ENCODE data around the gene PHF20. TPM values are rescaled to one million over a fixed set of nuclear protein-coding genes. Genes with fewer than 3 reads are reported as not detected.
"Not testable (repeated sequence)": the region's sequence is repeated elsewhere in the genome, so short reads cannot be mapped to it uniquely, and the experiment has no call there.

Gene PHF20
- total RNA-seq, 1 donor from 2014 or later = 86.0 TPM

GRCh38 chr20:35941620-35942019, 169.8 kb downstream of the PHF20 start:
- ChIA-PET CTCF (no interaction called here), POLR2A (interaction anchor here (0.6 kb wide), 1 partner anchor 186 kb away, joined by 3 read pairs; no protein-coding TSS in a partner anchor)
- intact Hi-C loops (cut with micrococcal nuclease) = no loop called here
- no peaks in the 10 kb centered on the region for H3K4me1 Mint-ChIP-seq
- H3K27me3 Mint-ChIP-seq = no peaks in the 10 kb centered on the region
- H3K36me3 Mint-ChIP-seq (ENCODE audit: low read depth) = peaks cover 74% of the 10 kb centered on the region
- DNase-seq = no peak
- ATAC-seq (ENCODE audit: low read depth) = no peak
- H3K9me3 Mint-ChIP-seq = no peaks in the 10 kb centered on the region
- no peak overlapping the region for H3K27ac Mint-ChIP-seq
- H3K4me3 Mint-ChIP-seq = no peak overlapping the region
- no peak for TF ChIP-seq CTCF (IDR thresholded peaks at IDR 0.05)

- Mint-ChIP-seq H3K27me3 (no peaks in the 10 kb centered on the region), H3K9me3 (no peaks in the 10 kb centered on the region), H3K4me1 (no peaks in the 10 kb centered on the region), H3K4me3 (no peak overlapping the region), H3K36me3 (ENCODE audit: low read depth) (peaks cover 72% of the 10 kb centered on the region), H3K27ac (no peak overlapping the region)
- intact Hi-C loops (cut with micrococcal nuclease) = no loop called here
- ATAC-seq (ENCODE audit: low read depth) (no peak), DNase-seq (no peak)
- CTCF ChIA-PET = no interaction called here
- POLR2A ChIA-PET = interaction anchor here (0.6 to 1.6 kb wide), 2 partner anchors 9 to 12 kb away, joined by 3 to 6 read pairs; partner anchors contain the start of gene SCAND1
- no peak for TF ChIP-seq CTCF (IDR thresholded peaks at IDR 0.05)
Measured at GRCh38 chr20:35942243-35942642, 170.4 kb downstream of the PHF20 start.

DNA sequence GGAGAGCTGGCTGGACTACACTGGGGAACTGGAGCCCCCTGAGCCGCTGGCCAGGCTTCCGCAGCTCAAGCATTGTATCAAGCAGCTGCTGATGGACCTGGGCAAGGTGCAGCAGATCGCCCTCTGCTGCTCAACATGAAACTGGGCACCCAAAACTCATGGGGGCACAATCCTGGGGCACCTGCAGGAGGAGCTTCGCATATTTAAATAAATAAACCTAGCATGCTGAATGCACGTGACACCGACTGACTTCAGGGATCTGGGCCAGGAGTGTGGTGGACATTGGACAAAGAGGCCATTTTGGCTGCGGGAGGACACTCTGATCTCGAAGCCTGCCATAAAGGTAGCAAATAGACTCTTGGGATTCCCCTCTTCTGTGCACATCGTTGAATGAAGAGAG, 175.7 kb downstream of the PHF20 start:
- no peak overlapping the region for H3K27ac Mint-ChIP-seq
- ATAC-seq (ENCODE audit: low read depth) = peak; percentile 49

DNA sequence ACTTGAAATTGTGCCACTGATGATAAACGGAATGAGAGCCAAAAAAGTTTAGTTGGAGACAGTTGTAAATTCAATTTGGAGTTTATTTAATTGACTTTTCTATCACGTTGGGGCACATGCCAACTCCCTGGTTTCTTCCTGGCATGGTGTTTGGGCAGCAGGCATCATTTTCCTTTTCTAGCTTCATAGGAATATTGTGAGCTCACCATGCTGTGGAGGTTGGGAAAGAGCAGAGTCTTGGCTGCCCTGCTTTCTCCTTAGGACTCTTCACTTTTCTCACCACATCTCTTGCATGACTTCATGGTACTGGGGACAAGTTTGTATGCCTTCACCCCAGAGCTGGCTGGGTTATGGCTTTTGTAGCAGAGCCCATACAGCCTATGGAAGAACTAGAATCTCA, 176.1 kb downstream of the PHF20 start:
- Mint-ChIP-seq H3K27ac (no peak overlapping the region), H3K4me1 (peaks cover 9% of the 10 kb centered on the region), H3K4me3 (no peak overlapping the region), H3K27me3 (no peaks in the 10 kb centered on the region), H3K9me3 (no peaks in the 10 kb centered on the region), H3K36me3 (ENCODE audit: low read depth) (peaks cover 44% of the 10 kb centered on the region)
- intact Hi-C loops (cut with micrococcal nuclease) = no loop called here
- TF ChIP-seq CTCF (IDR thresholded peaks at IDR 0.05) = no peak
- ChIA-PET POLR2A (no interaction called here), CTCF (interaction anchor here (0.9 kb wide), 1 partner anchor 191 kb away, joined by 3 read pairs; no protein-coding TSS in a partner anchor)
- DNase-seq = no peak
- ATAC-seq (ENCODE audit: low read depth) = no peak

More for the DNA sequence above, 175.7 kb downstream of the PHF20 start:
- CTCF ChIA-PET = interaction anchor here (0.9 kb wide), 1 partner anchor 191 kb away, joined by 3 read pairs; no protein-coding TSS in a partner anchor
- POLR2A ChIA-PET = no interaction called here
- peaks cover 45% of the 10 kb centered on the region for H3K36me3 Mint-ChIP-seq (ENCODE audit: low read depth)
- peaks cover 5% of the 10 kb centered on the region for H3K4me1 Mint-ChIP-seq
- no peaks in the 10 kb centered on the region for H3K27me3 Mint-ChIP-seq
- H3K4me3 Mint-ChIP-seq = no peak overlapping the region
- no peak for TF ChIP-seq CTCF (IDR thresholded peaks at IDR 0.05)
- intact Hi-C loops (cut with micrococcal nuclease) = no loop called here
- no peak for DNase-seq
- H3K9me3 Mint-ChIP-seq = no peaks in the 10 kb centered on the region

DNA sequence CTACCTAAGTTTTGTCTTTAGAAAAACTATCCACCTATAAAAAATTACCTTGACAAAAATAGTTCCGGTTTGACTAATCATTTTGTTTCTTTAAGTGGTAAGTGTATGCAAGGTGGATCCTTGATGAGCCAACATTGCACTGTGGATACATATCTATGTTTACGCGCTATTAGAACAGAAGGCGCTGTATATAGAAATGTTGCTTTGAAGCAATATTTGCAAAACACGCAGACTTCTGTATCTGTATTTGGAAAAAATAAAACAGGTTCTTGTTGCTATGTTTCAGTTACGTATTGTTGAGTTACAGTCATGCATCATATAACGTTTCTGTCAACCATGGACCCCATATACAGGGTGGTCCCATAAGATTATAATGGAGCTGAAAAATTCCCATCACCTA, 178.3 kb downstream of the PHF20 start:
- H3K27me3 Mint-ChIP-seq = no peaks in the 10 kb centered on the region
- POLR2A ChIA-PET = no interaction called here
- H3K9me3 Mint-ChIP-seq = no peaks in the 10 kb centered on the region
- H3K27ac Mint-ChIP-seq = no peak overlapping the region
- TF ChIP-seq CTCF (IDR thresholded peaks at IDR 0.05) = no peak
- CTCF ChIA-PET = no interaction called here
- DNase-seq (no peak), ATAC-seq (ENCODE audit: low read depth) (no peak)
- intact Hi-C loops (cut with micrococcal nuclease) = loop anchor here (5.0 to 10.0 kb wide), 6 partner anchors 333 to 1125 kb away; partner anchors contain the start of genes ACSS2, GGT7, GSS and MYH7B
- H3K4me1 Mint-ChIP-seq = peaks cover 18% of the 10 kb centered on the region
- no peak overlapping the region for H3K4me3 Mint-ChIP-seq
- H3K36me3 Mint-ChIP-seq (ENCODE audit: low read depth) = peaks cover 37% of the 10 kb centered on the region

DNA sequence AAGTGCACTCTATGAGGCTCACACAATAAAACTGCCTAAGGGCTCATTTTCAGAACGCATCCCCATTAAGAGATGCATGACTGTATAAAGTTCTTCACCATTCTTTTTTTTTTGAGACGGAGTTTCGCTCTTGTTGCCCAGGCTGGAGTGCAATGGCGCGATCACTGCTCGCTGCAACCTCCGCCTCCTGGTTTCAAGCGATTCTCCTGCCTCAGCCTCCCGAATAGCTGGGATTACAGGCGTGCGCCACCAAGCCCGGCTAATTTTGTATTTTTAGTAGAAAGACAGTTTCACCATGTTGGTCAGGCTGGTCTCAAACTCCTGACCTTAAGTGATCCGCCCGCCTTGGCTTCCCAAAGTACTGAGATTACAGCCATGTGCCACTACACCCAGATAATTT, 180.3 kb downstream of the PHF20 start:
- H3K4me1 Mint-ChIP-seq = peaks cover 22% of the 10 kb centered on the region
- CTCF ChIA-PET; ATAC-seq (ENCODE audit: low read depth); H3K27me3 Mint-ChIP-seq; H3K9me3 Mint-ChIP-seq; DNase-seq: not testable (repeated sequence)
- peak overlapping the region; percentile 100 for H3K27ac Mint-ChIP-seq
- H3K4me3 Mint-ChIP-seq = peak overlapping the region; percentile 19
- POLR2A ChIA-PET = interaction anchor here (0.6 to 4.0 kb wide), 4 partner anchors 10 to 288 kb away, joined by 3 to 104 read pairs (median 16); partner anchors contain the start of genes CPNE1, RBM12 and RBM39
- intact Hi-C loops (cut with micrococcal nuclease) = loop anchor here (5.0 to 10.0 kb wide), 6 partner anchors 335 to 1127 kb away; partner anchors contain the start of genes ACSS2, GGT7, GSS and MYH7B
- H3K36me3 Mint-ChIP-seq (ENCODE audit: low read depth) = peaks cover 30% of the 10 kb centered on the region
